GM10266 (cell line): ENCODE data around the gene NFIC.
"Not testable (repeated sequence)": the region's sequence is repeated elsewhere in the genome, so short reads cannot be mapped to it uniquely, and the experiment has no call there.

ENCODE experiments used
- DNase-seq: peaks from one replicate; pipeline ENCODE4 v3.0.0; 2012; ENCODE audit errors: extremely low spot score
- CTCF ChIP-seq: IDR thresholded peaks from 2 replicates; pipeline ENCODE4 v1.5.1; 2012; ENCODE audit warnings: mild to moderate bottlenecking, low read depth; ENCODE audit not compliant: control insufficient read depth, insufficient read depth; ENCODE audit errors: missing control alignments

NFIC gene

GRCh38 chr19:3333020-3333583 is 33.3 kb upstream of the NFIC start:
- TF ChIP-seq CTCF, result no peak
- DNase-seq, result no peak

GRCh38 chr19:3333662-3334061 is 32.7 kb upstream of the NFIC start:
- no peak for DNase-seq
- TF ChIP-seq CTCF, result no peak

- not testable (repeated sequence) for DNase-seq
These were observed 31.5 kb upstream of the NFIC start for GRCh38 chr19:3334749-3335430.

GRCh38 chr19:3335431-3336350 is 30.7 kb upstream of the NFIC start:
- TF ChIP-seq CTCF, result no peak
- no peak for DNase-seq

- DNase-seq, result no peak
- no peak for TF ChIP-seq CTCF
These were observed 30.1 kb upstream of the NFIC start for GRCh38 chr19:3336351-3336679.

GRCh38 chr19:3336680-3337523 is 29.5 kb upstream of the NFIC start:
- DNase-seq, result no peak
- no peak for TF ChIP-seq CTCF

- no peak for TF ChIP-seq CTCF
- no peak for DNase-seq
These were observed 27.7 kb upstream of the NFIC start for GRCh38 chr19:3338541-3339181.
